Sigmoid colon (tissue), 7 donors: Measurements from ENCODE around the gene XPNPEP1. TPM values are rescaled to one million over a fixed set of nuclear protein-coding genes. Genes with fewer than 3 reads are reported as not detected.

Experiments
- DNase-seq: peaks from one replicate; pipeline ENCODE4 v3.0.0-alpha.2; 2019
- H3K27ac ChIP-seq, 4 donors: fragments of 200-600 bp; sonication (generic); one replicate each; pipeline ENCODE4 v1.5.1; 2016 to 2019; ENCODE audit warnings: mild to moderate bottlenecking in 1 of 4
- H3K27me3 ChIP-seq, 3 donors: fragments of 200-600 bp; sonication (generic); one replicate each; pipeline ENCODE4 v1.5.1; 2019; ENCODE audit warnings: mild to moderate bottlenecking in 1 of 3
- H3K36me3 ChIP-seq, 4 donors: fragments of 200-600 bp; sonication (generic); one replicate each; pipeline ENCODE4 v1.5.1; 2016 to 2019
- H3K4me1 ChIP-seq, 4 donors: fragments of 200-600 bp; sonication (generic); one replicate each; pipeline ENCODE4 v1.5.1; 2017 to 2019
- H3K4me3 ChIP-seq, 4 donors: fragments of 200-600 bp; sonication (generic); one replicate each; pipeline ENCODE4 v1.5.1; 2017 to 2019; ENCODE audit warnings: mild to moderate bottlenecking in 2 of 4, moderate library complexity in 1 of 4
- H3K9me3 ChIP-seq, 4 donors: fragments of 200-600 bp in 3 of 4; sonication (generic) in 3 of 4; one replicate each; pipeline versions ENCODE4 v1.5.1 to v1.6.1; 2013 to 2019
- EP300 ChIP-seq, 4 donors: sonication (generic); formaldehyde crosslinking; IDR thresholded peaks; one replicate each; pipeline ENCODE4 v1.6.1; 2017; ENCODE audit warnings: antibody characterized with exemption in 4 of 4
- POLR2A ChIP-seq, 2 donors: fragments of 450-650 bp; IDR thresholded peaks; one replicate each; pipeline ENCODE4 v1.6.1; 2016; ENCODE audit warnings: antibody characterized with exemption in 2 of 2, mild to moderate bottlenecking in 2 of 2, moderate library complexity in 2 of 2
- POLR2AphosphoS5 ChIP-seq, 4 donors: sonication (generic); formaldehyde crosslinking; IDR thresholded peaks; one replicate each; pipeline ENCODE4 v1.6.1; 2017; ENCODE audit warnings: antibody characterized with exemption in 4 of 4
- WGBS, 2 donors: extraction: QIAGEN DNeasy Blood & Tissue Kit; methylation state at CpG; one replicate each; pipeline ENCODE4 v1.1.7; 2013; 5-methylcytosine and 5-hydroxymethylcytosine counted together
- intact Hi-C: fragments of 100-400 bp; cut with DNase I; formaldehyde crosslinking; loops from one replicate; pipeline ENCODE4 v1.15.1; 2023
- polyA plus RNA-seq, 3 donors: library from polyadenylated mRNA; stranded (reverse); fragments of 200-250 nt; gene quantifications; one replicate each; pipeline ENCODE4 v1.2.3, GENCODE V29; 2013
- total RNA-seq, 4 donors: library from RNA; depleted of rRNA; stranded (reverse); fragments of >200 nt; gene quantifications; one replicate each; pipeline ENCODE4 v1.1.0, GENCODE V29; 2016
- TF ChIP-seq, protein P1 (sequence below), 4 experiments: fragments of 450-650 bp in 3 of 4; fragments of 200-600 bp in 1 of 4; IDR thresholded peaks; one replicate each; pipeline ENCODE4 v1.5.1; 2016 to 2019; ENCODE audit warnings: antibody characterized with exemption in 4 of 4, mild to moderate bottlenecking in 3 of 4, moderate library complexity in 2 of 4
- donor health status: healthy with polysubstance abuse.
- donor health status: Bipolar disorder and iron deficiency.
- donor health status: healthy.

The XPNPEP1 gene
- total and polyA plus RNA-seq, 7 donors = 37.5 to 59.1 (median 55.6) TPM

DNA sequence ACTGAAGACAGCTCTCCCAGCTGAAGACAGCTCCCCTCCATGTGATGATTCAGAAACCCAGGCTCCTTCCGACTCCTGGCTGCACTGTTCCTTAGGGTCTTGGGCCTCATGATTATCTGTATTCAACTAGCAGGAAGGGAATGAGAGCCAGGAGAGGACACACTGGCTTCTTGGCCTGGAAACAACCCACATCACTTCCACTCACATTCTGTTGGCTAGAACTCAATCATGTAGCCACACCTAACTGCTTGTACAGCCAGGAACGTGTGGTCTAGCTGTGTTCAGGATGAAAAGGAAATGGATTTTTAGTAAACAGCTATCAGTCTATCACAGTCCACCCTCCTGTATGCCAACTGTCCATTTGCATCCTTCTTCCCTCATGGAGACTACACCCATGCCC lies 30.5 kb upstream of the XPNPEP1 start:
- no peak overlapping the region for H3K27ac ChIP-seq
- intact Hi-C loops = no loop called here
- no peaks in the 10 kb centered on the region for H3K36me3 ChIP-seq
- H3K4me3 ChIP-seq = no peak overlapping the region
- H3K27me3 ChIP-seq = no peaks in the 10 kb centered on the region
- WGBS, 2 donors = 51 to 72% methylated on average over 2 of the region's 2 CpGs
- no peak for TF ChIP-seq EP300 (IDR thresholded peaks at IDR 0.05)
- no peak for TF ChIP-seq POLR2A (IDR thresholded peaks at IDR 0.05)
- no peak for TF ChIP-seq POLR2AphosphoS5 (IDR thresholded peaks at IDR 0.05)
- TF ChIP-seq, protein P1, sequence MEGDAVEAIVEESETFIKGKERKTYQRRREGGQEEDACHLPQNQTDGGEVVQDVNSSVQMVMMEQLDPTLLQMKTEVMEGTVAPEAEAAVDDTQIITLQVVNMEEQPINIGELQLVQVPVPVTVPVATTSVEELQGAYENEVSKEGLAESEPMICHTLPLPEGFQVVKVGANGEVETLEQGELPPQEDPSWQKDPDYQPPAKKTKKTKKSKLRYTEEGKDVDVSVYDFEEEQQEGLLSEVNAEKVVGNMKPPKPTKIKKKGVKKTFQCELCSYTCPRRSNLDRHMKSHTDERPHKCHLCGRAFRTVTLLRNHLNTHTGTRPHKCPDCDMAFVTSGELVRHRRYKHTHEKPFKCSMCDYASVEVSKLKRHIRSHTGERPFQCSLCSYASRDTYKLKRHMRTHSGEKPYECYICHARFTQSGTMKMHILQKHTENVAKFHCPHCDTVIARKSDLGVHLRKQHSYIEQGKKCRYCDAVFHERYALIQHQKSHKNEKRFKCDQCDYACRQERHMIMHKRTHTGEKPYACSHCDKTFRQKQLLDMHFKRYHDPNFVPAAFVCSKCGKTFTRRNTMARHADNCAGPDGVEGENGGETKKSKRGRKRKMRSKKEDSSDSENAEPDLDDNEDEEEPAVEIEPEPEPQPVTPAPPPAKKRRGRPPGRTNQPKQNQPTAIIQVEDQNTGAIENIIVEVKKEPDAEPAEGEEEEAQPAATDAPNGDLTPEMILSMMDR (IDR thresholded peaks at IDR 0.05) = no peak
- H3K9me3 ChIP-seq = no peaks in the 10 kb centered on the region
- no peak for DNase-seq
- H3K4me1 ChIP-seq = no peaks in the 10 kb centered on the region

DNA sequence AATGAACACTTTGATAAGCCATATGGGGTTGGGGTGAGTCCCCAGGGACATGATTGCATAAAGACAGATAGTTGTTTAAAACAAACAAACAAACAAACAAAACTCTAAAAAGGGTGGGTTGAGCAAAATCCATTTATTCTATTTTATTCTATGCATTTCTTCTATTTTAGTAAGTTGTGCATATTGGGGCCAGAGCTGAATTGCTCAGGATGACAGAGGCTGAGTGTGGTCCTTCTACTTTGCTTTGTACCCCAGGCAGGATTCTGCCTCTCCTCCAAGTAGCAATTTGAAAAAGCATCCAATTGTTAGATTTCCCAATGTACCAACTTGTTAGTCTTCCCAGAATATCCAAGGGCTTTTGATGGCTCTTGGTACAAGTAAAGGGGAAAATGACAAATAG lies 29.2 kb upstream of the XPNPEP1 start:
- no peak for TF ChIP-seq EP300 (IDR thresholded peaks at IDR 0.05)
- intact Hi-C loops = no loop called here

DNA sequence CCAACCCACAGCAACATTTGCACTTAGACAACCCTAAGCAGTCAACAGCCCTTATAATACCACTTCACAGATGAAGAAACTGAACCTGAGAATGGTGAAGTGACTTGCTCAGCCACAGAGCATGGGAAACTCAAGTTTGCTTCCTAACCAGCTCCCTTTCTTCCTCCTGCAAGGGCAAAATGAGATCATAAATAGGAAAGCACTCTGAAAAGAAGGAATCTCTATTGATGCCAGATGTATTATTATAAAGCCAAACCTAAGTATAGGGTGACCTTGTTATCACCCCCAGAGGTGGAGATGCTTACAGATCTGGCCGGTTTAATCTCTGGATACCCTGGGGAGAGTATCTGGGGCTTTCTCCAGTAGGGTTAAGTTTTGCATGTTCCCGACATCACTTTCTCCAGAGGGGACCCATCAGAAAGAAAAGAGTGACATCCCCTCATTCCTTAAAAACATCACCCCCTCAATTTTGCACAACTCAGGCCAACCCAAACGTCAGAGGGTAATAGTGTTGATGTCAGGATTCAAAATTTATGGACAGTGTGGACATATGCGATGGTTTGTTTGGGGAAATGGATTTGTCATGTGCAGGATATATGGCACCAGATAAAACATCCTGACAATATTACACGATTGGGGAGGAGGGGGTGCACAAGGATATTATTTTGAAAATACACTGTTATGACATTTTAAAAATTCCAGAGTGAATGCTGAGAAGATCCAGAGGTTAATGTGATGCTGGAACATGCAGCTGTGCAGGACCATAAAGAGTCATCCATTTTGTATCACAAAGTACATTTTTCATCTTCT lies 24.0 kb upstream of the XPNPEP1 start:
- 60 to 85% methylated on average over 5 of the region's 5 CpGs for WGBS, 2 donors
- TF ChIP-seq EP300 (IDR thresholded peaks at IDR 0.05) (no peak), POLR2AphosphoS5 (IDR thresholded peaks at IDR 0.05) (peak in 2 of 4 donors; percentile 8 to 23)
- H3K9me3 ChIP-seq = no peaks in the 10 kb centered on the region
- no peaks in the 10 kb centered on the region for H3K4me1 ChIP-seq
- intact Hi-C loops = no loop called here
- H3K27me3 ChIP-seq = no peaks in the 10 kb centered on the region
- no peak overlapping the region for H3K27ac ChIP-seq
- no peaks in the 10 kb centered on the region for H3K36me3 ChIP-seq
- DNase-seq = no peak
- H3K4me3 ChIP-seq = no peak overlapping the region

More for the DNA sequence above, 29.2 kb upstream of the XPNPEP1 start:
- Histone ChIP-seq H3K36me3 (no peaks in the 10 kb centered on the region), H3K27me3 (no peaks in the 10 kb centered on the region), H3K4me1 (no peaks in the 10 kb centered on the region), H3K27ac (no peak overlapping the region), H3K9me3 (no peaks in the 10 kb centered on the region), H3K4me3 (no peak overlapping the region)
- no peak for DNase-seq

DNA sequence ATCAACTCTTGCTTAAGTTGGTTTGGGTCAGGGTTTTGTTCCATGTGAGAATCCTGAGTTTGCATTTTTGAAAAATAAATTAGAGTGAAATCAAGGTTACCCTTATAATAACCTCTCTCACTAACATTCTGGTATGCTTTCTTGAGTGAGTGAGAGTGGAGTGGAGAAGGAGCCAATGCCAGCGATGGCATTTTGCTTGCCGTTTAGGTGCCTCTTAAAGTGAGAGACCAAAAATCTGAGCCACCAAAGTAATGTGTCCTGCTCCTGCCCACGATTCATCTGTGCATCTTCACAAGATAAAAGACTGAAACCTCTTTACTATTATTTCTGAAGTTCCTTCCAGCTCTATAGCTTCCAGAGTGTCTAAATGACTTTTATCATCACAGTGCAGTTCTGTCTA lies 23.4 kb upstream of the XPNPEP1 start:
- 90 to 96% methylated on average over 3 of the region's 3 CpGs for WGBS, 2 donors
- no peak for DNase-seq
- no peak overlapping the region for H3K4me3 ChIP-seq
- TF ChIP-seq EP300 (IDR thresholded peaks at IDR 0.05) (no peak), POLR2A (IDR thresholded peaks at IDR 0.05) (no peak), POLR2AphosphoS5 (IDR thresholded peaks at IDR 0.05) (no peak)
- TF ChIP-seq, protein P1 (IDR thresholded peaks at IDR 0.05) = no peak
- H3K4me1 ChIP-seq = no peaks in the 10 kb centered on the region
- no peak overlapping the region for H3K27ac ChIP-seq
- intact Hi-C loops = no loop called here
- no peaks in the 10 kb centered on the region for H3K27me3 ChIP-seq
- H3K9me3 ChIP-seq = no peaks in the 10 kb centered on the region
- no peaks in the 10 kb centered on the region for H3K36me3 ChIP-seq

DNA sequence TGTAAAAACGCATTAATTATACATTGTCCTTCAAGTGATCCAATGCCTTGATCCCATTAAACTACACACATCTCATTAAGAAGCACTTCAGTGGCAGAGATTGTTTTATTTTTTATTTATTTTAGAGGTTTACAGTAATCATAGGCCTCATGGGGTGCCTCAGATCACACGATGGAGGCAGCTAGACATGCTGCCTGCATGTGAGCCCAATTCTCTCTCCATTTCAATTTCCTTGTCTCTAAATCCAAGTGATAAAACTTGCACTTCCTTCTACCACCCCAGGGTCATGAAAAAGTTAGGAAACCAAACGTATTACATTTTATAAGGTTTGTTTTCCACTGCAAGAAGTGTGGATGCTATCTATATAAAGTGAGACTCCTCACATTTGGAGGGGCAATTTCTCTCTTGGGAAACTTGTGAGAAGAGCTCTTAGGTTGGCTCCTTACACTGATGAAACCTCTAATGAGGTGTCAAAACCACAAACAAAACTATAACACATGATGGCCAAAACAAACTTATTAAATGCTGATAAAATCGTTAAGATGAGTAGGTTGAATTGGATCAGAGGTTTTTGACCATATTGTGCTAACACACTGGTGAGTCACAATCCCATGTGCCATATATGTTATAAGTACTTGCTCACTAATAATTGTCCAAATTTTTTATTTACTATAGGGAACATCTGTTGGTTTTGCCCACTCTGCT lies 22.3 kb upstream of the XPNPEP1 start:
- no peak for DNase-seq
- no peaks in the 10 kb centered on the region for H3K36me3 ChIP-seq
- H3K27me3 ChIP-seq = no peaks in the 10 kb centered on the region
- H3K4me1 ChIP-seq = no peaks in the 10 kb centered on the region
- intact Hi-C loops = no loop called here
- no peak for TF ChIP-seq POLR2A (IDR thresholded peaks at IDR 0.05)
- no peak for TF ChIP-seq EP300 (IDR thresholded peaks at IDR 0.05)
- no peak for TF ChIP-seq POLR2AphosphoS5 (IDR thresholded peaks at IDR 0.05)
- TF ChIP-seq, protein P1 (IDR thresholded peaks at IDR 0.05) = no peak
- H3K27ac ChIP-seq = no peak overlapping the region
- H3K4me3 ChIP-seq = no peak overlapping the region
- H3K9me3 ChIP-seq = no peaks in the 10 kb centered on the region
- 25 to 61% methylated on average over 4 of the region's 4 CpGs for WGBS, 2 donors
